Head of caudate nucleus (tissue), 42 donors: Measurements from ENCODE around the gene CABP2.

ENCODE experiments used
- DNase-seq, 42 donors: peaks; one replicate each; pipeline versions ENCODE4 v3.0.0 to v3.0.0-alpha.2; 2020 to 2021; ENCODE audit warnings: mixed read lengths in 7 of 42
- intact Hi-C: fragments of 100-400 bp; cut with DNase I; formaldehyde crosslinking; loops from one replicate; pipeline ENCODE4 v1.15.0; 2022

CABP2 gene

DNA sequence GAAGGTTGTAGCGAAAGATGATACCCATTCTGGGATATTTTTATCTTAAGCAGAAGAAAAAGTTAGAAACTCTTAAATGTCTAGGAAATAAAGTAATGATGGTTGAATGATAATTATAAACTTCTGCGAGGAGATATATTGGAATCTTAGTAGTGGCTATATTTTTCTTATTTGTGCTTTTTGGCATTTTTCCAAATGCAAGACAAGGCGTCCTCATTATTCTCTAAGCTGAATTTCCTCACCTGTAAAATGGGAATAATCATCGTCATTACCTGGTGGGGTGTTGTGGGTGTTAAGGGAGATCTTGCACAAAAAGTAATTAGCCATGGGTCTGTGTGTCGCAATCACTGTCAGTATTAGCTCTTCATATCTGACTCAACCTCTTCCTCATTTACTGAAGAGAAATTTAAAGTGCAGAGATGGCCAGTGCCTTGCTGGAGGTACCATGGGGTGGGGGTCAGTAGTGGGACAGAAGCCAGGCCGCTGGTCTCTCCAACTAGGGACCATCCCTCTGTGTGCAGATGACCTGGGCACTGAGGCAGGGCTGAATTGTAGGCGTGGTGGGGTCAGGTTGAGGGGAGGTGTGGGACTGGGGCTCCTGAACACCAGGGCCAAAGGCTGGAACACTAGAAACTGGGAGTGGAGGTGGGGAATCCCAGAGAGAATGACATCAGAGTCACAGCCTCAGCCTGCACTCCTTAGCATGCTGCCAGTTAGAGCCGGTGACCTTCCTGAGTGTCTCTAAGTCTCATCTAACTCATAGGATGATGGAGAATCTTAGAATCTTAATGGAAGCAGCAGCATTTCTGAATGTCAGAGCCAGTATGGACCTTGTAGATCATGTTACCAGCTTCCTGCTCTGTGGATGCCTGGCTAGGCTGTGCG, 22.2 kb downstream of the CABP2 start:
- intact Hi-C loops: no loop called here
- DNase-seq: no peak

DNA sequence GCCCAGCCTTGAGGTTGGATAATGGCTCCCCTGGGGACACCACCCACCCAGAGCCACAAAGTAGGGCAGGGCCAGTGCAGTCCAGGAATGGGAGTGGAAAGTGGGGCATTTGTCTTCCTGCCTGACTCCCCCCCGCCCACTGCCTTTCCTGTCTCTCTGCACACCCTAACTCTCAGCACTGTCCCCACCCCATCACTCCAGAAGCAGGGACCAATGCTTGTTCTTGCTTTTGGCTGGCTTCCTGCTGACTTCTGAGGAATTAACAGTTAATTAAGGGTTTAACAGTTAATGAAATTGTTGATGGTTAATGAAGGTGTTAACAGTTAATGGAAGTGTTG, 22.8 kb downstream of the CABP2 start:
- intact Hi-C loops: no loop called here

DNA sequence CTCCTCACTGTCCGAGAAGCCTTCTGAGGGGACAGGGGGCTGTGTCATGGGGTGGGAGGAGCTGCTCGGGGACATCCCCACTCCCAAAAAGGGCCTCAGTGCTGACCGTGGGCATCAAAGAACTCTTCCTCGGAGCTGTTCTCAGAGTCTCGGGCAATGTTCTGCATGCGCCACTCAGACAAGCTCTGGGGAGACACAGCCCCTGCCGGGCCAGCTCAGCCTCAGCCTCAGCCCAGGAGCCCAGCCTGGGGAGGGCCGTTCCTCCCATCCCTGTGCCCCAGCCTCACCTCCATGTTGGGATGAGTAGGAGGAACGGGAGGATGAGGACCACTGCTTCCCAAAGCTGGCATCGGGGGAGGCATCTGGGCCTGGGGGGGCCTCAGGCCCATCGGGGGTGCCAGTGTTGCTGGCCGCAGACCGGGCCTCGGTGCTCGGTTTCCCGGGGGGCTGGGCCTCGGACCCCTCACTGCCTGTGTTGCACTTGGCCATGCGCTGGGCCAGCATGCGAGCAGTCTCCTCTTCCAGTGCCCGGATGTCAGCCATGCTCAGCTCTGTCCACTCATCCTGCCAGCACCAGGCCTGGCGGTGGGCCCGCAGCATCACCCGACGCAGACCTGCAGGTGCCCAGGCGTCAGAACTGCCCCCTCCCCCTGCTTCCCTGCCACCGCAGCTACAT, 23.3 kb downstream of the CABP2 start:
- no peak for DNase-seq

More for the DNA sequence above, 22.8 kb downstream of the CABP2 start:
- no peak for DNase-seq

GRCh38 chr11:67498544-67498972, 24.7 kb downstream of the CABP2 start:
- DNase-seq: no peak
- intact Hi-C loops: no loop called here

More for the DNA sequence above, 23.3 kb downstream of the CABP2 start:
- intact Hi-C loops: no loop called here

- intact Hi-C loops: no loop called here
- no peak for DNase-seq
Measured at GRCh38 chr11:67497656-67498291, 25.5 kb downstream of the CABP2 start.

GRCh38 chr11:67496113-67496512, 27.1 kb downstream of the CABP2 start:
- no peak for DNase-seq
- intact Hi-C loops: no loop called here

DNA sequence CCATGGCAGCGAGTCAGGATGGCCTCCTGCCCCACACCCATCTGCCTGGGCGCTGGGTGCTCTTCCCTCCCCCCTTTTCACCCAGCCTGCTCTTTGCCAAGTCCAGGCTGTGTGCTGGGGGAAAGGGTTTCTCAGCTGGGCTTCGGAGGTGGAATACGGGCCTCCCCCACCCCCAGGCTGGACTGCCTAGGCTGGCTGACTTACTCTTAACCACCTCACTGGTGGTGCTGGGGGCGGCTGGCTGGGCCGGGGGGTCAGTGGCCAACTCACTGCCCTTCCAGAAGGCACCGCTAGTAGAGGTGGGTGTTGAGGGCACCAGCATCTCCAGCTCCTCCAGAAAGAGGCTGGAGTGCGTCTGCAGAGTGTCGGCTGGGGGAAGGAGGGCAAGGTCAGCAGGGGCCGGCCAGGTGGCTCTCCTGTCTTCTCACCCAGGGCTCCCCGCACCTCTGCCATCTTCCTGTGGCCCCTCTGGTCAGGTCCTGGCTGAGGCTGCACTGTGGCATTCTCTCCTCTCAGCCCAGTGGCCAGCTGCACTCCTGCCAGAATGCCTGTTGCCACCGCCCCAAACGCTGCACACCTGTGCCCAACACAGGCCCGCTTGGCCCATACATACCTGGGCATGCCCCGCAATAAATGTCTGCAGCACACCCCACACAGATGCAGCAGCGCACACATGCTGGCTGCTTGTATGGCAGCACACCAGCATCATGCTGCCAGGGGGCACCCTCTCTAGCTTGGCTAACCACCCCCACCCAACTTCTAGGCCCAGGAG, 27.8 kb downstream of the CABP2 start:
- no peak for DNase-seq
- intact Hi-C loops: no loop called here

GRCh38 chr11:67494371-67495233, 28.6 kb downstream of the CABP2 start:
- DNase-seq: no peak
- intact Hi-C loops: no loop called here

- intact Hi-C loops: no loop called here
- no peak for DNase-seq
Measured at GRCh38 chr11:67493548-67494370, 29.5 kb downstream of the CABP2 start.

DNA sequence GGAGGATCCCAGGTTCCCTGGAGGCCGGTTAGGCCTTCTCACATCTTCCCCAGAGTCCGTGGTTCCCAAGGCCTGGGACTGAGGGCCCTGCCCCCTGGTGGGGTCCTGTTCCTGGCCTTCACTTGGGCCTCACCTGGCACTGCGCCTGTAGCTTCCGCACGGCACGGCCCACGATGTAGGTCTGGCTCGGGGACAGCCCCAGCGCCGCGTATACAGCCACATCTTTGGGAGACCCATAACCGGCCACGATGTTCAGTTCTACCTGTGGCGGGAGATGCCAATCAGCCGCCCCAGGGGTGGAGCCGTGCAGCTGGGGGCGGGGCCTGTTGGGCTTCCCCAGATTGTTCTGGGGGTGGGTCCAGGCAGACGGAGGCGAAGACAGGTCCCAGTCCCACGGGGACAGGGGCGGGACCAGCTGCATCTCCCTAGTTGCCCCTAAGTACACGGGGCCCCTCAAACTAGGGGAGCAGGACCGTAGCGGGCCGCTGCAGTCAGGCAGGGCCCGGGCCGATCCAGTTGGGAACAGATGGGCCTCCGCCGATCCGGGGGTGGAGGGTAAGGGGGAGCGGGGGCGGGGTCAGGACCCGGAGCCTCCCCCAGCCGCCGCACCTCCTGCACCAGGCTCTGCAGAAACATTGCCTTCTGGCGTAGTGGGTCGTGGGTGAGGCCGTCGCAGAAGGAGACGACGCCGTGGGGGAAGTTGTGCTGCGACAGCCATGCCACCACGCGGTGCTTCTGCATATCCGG, 30.3 kb downstream of the CABP2 start:
- intact Hi-C loops: no loop called here

GRCh38 chr11:67492069-67492727, 31.0 kb downstream of the CABP2 start:
- DNase-seq: no peak
- intact Hi-C loops: no loop called here

More for the DNA sequence above, 30.3 kb downstream of the CABP2 start:
- no peak for DNase-seq

GRCh38 chr11:67491276-67492068, 31.8 kb downstream of the CABP2 start:
- intact Hi-C loops: no loop called here
- DNase-seq: no peak

GRCh38 chr11:67490727-67491065, 32.5 kb downstream of the CABP2 start:
- intact Hi-C loops: no loop called here
- no peak for DNase-seq

DNA sequence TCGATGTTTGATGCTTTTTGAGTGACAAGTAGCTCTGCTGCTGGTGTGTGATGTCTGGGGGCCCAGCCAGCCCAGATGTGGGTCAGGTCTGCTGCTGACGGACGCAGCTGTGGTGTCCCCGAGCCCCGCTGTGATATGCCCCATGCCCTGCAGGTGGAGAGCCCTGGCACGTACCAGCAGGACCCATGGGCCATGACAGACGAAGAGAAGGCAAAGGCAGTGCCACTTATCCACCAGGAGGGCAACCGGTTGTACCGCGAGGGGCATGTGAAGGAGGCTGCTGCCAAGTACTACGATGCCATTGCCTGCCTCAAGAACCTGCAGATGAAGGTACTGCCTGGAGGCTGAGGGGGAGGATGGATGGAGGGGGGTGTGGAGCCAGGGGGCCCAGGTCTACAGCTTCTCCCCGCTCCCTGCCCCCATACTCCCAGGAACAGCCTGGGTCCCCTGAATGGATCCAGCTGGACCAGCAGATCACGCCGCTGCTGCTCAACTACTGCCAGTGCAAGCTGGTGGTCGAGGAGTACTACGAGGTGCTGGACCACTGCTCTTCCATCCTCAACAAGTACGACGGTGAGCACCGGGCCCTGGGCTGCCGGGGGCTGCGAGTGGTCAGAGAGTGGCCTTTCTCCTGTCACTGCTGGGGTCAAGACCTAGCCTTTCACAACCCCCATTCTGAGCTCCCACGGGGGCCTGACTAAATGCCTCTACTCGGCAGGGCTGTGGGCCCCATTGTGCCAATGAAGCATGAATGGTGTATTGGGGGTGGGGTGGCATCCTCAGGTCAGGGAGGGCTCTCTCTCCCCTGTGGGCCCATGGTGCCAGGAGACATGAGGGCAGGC, 33.1 kb downstream of the CABP2 start:
- DNase-seq: no peak
- intact Hi-C loops: no loop called here
